DOHH2 (cell line): ENCODE measurements around the gene LIMS1.
"Not testable (repeated sequence)": the region's sequence is repeated elsewhere in the genome, so short reads cannot be mapped to it uniquely, and the experiment has no call there.

ENCODE experiments used
- H3F3A ChIP-seq: fragments of 200-600 bp; sonication (generic), shearing (Covaris generic); 2 replicates; pipeline ENCODE4 v1.6.0; 2016; ENCODE audit warnings: antibody characterized with exemption, mild to moderate bottlenecking; ENCODE audit not compliant: control insufficient read depth, insufficient read depth
- H3K27ac ChIP-seq: fragments of 200-600 bp; sonication (generic); 2 replicates; pipeline ENCODE4 v1.5.1; 2014; ENCODE audit warnings: low read depth, mild to moderate bottlenecking, low read length, moderate library complexity
- H3K27me3 ChIP-seq: fragments of 200-600 bp; sonication (generic); 2 replicates; pipeline ENCODE4 v1.6.1; 2014; ENCODE audit warnings: mild to moderate bottlenecking, low read length, mixed read lengths; ENCODE audit not compliant: control insufficient read depth
- H3K36me3 ChIP-seq: fragments of 200-600 bp; sonication (generic); 2 replicates; pipeline ENCODE4 v1.6.1; 2014; ENCODE audit warnings: mild to moderate bottlenecking, low read length, moderate library complexity, mixed read lengths; ENCODE audit not compliant: control insufficient read depth
- H3K4me1 ChIP-seq: fragments of 200-600 bp; sonication (generic); 2 replicates; pipeline ENCODE4 v1.6.1; 2014; ENCODE audit warnings: mild to moderate bottlenecking, low read length, mixed read lengths; ENCODE audit not compliant: control insufficient read depth
- H3K4me2 ChIP-seq: fragments of 200-600 bp; sonication (generic); 2 replicates; pipeline ENCODE4 v1.6.0; 2014; ENCODE audit warnings: mild to moderate bottlenecking, low read length, moderate library complexity
- H3K4me3 ChIP-seq: fragments of 200-600 bp; sonication (generic); 2 replicates; pipeline ENCODE4 v1.5.1; 2014; ENCODE audit warnings: mild to moderate bottlenecking, low read length, mixed read lengths
- H3K79me2 ChIP-seq: fragments of 200-600 bp; sonication (generic); 2 replicates; pipeline ENCODE4 v1.6.1; 2014; ENCODE audit warnings: mild to moderate bottlenecking, low read length, mixed read lengths; ENCODE audit not compliant: control insufficient read depth
- H3K9me2 ChIP-seq: fragments of 200-600 bp; sonication (generic); replicated peaks from 2 replicates; pipeline ENCODE4 v1.6.1; 2014; ENCODE audit warnings: mild to moderate bottlenecking, low read length, mixed read lengths; ENCODE audit not compliant: control insufficient read depth
- H3K9me3 ChIP-seq: fragments of 200-600 bp; sonication (generic); 2 replicates; pipeline ENCODE4 v1.6.1; 2014; ENCODE audit warnings: antibody characterized with exemption, low read length, mixed read lengths; ENCODE audit not compliant: control insufficient read depth, insufficient read depth
- H4K20me1 ChIP-seq: fragments of 200-600 bp; sonication (generic); 2 replicates; pipeline ENCODE4 v1.6.0; 2014; ENCODE audit warnings: low read depth, mild to moderate bottlenecking, antibody characterized with exemption, low read length, moderate library complexity; ENCODE audit not compliant: control insufficient read depth, insufficient read depth

LIMS1 gene

GRCh38 chr2:108653425-108653824 is 119.2 kb downstream of the LIMS1 start:
- not testable (repeated sequence) for H3K4me2 ChIP-seq, H4K20me1 ChIP-seq, H3K9me3 ChIP-seq, H3K79me2 ChIP-seq, H3K36me3 ChIP-seq, H3K9me2 ChIP-seq, H3K27ac ChIP-seq, H3F3A ChIP-seq, H3K27me3 ChIP-seq, H3K4me3 ChIP-seq
- H3K4me1 ChIP-seq: peaks cover 18% of the 10 kb centered on the region

DNA sequence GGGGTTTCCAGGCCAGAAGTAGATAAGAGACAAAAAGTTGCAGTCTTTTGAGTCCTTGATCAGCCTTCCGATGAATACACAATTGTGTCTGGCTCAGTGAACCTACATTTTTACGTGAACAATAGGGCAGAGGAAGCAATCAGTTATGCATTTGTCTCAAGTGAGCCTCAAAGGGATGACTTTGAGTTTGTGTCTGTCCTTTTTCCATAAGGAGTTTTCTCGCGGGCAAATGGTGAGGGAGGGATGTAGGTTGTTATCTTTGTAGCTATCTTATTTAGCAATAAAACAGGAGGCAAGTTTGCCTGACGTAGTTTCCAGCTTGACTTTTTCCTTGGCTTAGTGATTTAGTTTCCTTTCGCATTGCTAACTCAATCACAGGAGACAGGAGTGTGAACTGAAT is 119.6 kb downstream of the LIMS1 start:
- not testable (repeated sequence) for H3K9me3 ChIP-seq, H3K9me2 ChIP-seq, H3K79me2 ChIP-seq, H4K20me1 ChIP-seq, H3K36me3 ChIP-seq, H3F3A ChIP-seq, H3K27me3 ChIP-seq, H3K4me3 ChIP-seq, H3K4me2 ChIP-seq, H3K27ac ChIP-seq
- peaks cover 18% of the 10 kb centered on the region for H3K4me1 ChIP-seq

DNA sequence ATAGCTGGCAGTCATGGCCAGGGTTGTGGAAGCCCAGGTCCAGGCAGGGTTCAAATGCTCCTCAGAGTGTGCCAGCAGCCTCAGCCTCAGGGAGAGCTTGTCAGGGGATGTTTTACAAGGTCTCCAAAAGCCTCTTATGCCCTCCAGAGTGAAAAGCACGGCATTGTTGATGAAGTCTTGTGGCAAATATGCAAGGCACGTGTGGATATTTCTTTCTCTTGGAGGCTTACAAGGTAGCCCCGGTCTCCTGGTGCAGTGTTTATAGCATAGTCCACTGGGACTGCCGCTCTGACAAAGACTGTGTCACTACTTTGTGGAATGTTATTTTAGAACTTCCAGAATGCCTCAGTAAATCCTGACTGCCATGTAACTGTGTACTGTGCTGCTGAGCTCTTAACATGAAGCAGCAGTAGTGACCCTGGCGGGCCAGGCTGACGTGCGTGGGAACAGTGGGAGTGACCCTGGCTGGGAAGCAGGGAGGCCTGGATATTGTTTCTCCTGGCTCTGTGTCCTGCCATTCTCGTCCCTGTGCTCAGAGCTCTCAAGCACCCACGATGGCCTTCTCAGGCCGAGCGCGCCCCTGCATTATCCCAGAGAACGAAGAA is 120.4 kb downstream of the LIMS1 start:
- peaks cover 18% of the 10 kb centered on the region for H3K4me1 ChIP-seq
- H3K27ac ChIP-seq, H3K27me3 ChIP-seq, H3K36me3 ChIP-seq, H3F3A ChIP-seq, H3K4me3 ChIP-seq, H3K79me2 ChIP-seq, H3K4me2 ChIP-seq, H3K9me2 ChIP-seq, H3K9me3 ChIP-seq, H4K20me1 ChIP-seq: not testable (repeated sequence)

DNA sequence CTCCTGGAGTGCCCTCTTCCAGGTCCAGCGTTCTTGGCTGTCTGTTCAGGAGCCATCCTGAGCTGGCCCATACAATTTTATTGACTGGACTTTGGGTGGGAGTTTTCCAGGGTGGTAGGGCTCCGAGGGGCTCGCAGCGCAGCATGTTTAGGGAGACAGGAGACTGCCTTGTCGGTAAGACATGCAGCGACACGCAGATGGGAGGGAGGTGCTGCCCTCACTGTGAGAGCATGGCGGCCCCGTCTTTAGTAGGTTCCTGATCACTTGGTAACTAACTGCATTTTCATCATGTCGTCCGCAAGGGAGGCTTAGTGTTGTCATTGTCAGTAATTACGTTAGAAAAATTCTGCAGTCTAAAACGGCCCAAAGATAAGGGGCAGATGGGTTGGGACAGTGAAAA is 121.0 kb downstream of the LIMS1 start:
- H3F3A ChIP-seq: not testable (repeated sequence)

GRCh38 chr2:108656282-108656681 is 122.0 kb downstream of the LIMS1 start:
- H3K79me2 ChIP-seq, H3K36me3 ChIP-seq, H3K4me2 ChIP-seq, H3K27ac ChIP-seq, H3K9me2 ChIP-seq, H3F3A ChIP-seq, H3K9me3 ChIP-seq, H4K20me1 ChIP-seq, H3K27me3 ChIP-seq, H3K4me3 ChIP-seq: not testable (repeated sequence)
- peaks cover 15% of the 10 kb centered on the region for H3K4me1 ChIP-seq

More for the DNA sequence above, 121.0 kb downstream of the LIMS1 start:
- H3K4me2 ChIP-seq, H3K9me3 ChIP-seq, H3K4me3 ChIP-seq, H3K27me3 ChIP-seq, H4K20me1 ChIP-seq, H3K9me2 ChIP-seq, H3K27ac ChIP-seq, H3K79me2 ChIP-seq, H3K36me3 ChIP-seq: not testable (repeated sequence)
- peaks cover 18% of the 10 kb centered on the region for H3K4me1 ChIP-seq

- H3K4me1 ChIP-seq, H3K9me2 ChIP-seq, H3K9me3 ChIP-seq, H4K20me1 ChIP-seq, H3K4me2 ChIP-seq, H3K79me2 ChIP-seq, H3K4me3 ChIP-seq, H3K27ac ChIP-seq, H3K27me3 ChIP-seq, H3F3A ChIP-seq, H3K36me3 ChIP-seq: not testable (repeated sequence)
Measured at GRCh38 chr2:108657517-108657916, 123.2 kb downstream of the LIMS1 start.

- H3K9me2 ChIP-seq, H3K4me2 ChIP-seq, H3K9me3 ChIP-seq, H3K4me1 ChIP-seq, H3K79me2 ChIP-seq, H3K4me3 ChIP-seq, H3K27me3 ChIP-seq, H3F3A ChIP-seq, H3K36me3 ChIP-seq, H3K27ac ChIP-seq, H4K20me1 ChIP-seq: not testable (repeated sequence)
Measured at GRCh38 chr2:108658553-108658952, 124.3 kb downstream of the LIMS1 start.

GRCh38 chr2:108661493-108661892 is 127.2 kb downstream of the LIMS1 start:
- not testable (repeated sequence) for H3K9me2 ChIP-seq, H4K20me1 ChIP-seq, H3K27me3 ChIP-seq, H3K79me2 ChIP-seq, H3K4me2 ChIP-seq, H3K9me3 ChIP-seq, H3K36me3 ChIP-seq, H3K4me1 ChIP-seq, H3K4me3 ChIP-seq, H3F3A ChIP-seq, H3K27ac ChIP-seq
